CD8-positive, alpha-beta memory T cell (primary cell): Measurements from ENCODE around the gene EIF2D. TPM values are rescaled to one million over a fixed set of nuclear protein-coding genes. Genes with fewer than 3 reads are reported as not detected.
A peak's percentile ranks its signal among the peaks of the same experiment; 100 is the strongest.

Experiments
- CTCF ChIA-PET: fragments of 350-600 bp; sonication (Branson Sonifier 250); formaldehyde crosslinking; loops from one replicate; lab custom pipeline; 2021; ENCODE audit warnings: antibody characterized with exemption; lab: Charles Lee
- POLR2A ChIA-PET: fragments of 350-600 bp; sonication (Branson Sonifier 250); formaldehyde crosslinking; loops from one replicate; lab custom pipeline; 2021; ENCODE audit warnings: antibody characterized with exemption; lab: Charles Lee
- DNase-seq, 5 donors: peaks; one replicate each; pipeline versions ENCODE4 v3.0.0 to v3.0.0-alpha.2; 2020 to 2022; ENCODE audit warnings: mixed read lengths in 1 of 5
- H3K27ac ChIP-seq: one replicate; pipeline ENCODE4 v1.7.0; 2013; ENCODE audit warnings: low read depth, mild to moderate bottlenecking, low read length, moderate library complexity
- H3K27me3 ChIP-seq: 2 replicates; pipeline ENCODE4 v1.7.0; 2013; ENCODE audit warnings: low read length, mild to moderate bottlenecking; ENCODE audit not compliant: insufficient read depth, poor library complexity, severe bottlenecking
- H3K36me3 ChIP-seq: 2 replicates; pipeline ENCODE4 v1.7.0; 2013; ENCODE audit warnings: mild to moderate bottlenecking, low read length, moderate library complexity; ENCODE audit not compliant: insufficient read depth
- H3K4me1 ChIP-seq: 2 replicates; pipeline ENCODE4 v1.7.0; 2013; ENCODE audit warnings: mild to moderate bottlenecking, low read length, moderate library complexity; ENCODE audit not compliant: insufficient read depth
- H3K4me3 ChIP-seq: 2 replicates; pipeline ENCODE4 v1.7.0; 2013; ENCODE audit warnings: mild to moderate bottlenecking, low read length
- H3K9me3 ChIP-seq: 2 replicates; pipeline ENCODE4 v1.7.0; 2013; ENCODE audit warnings: mild to moderate bottlenecking, low read length
- H3K27ac Mint-ChIP-seq, 8 donors: one replicate each; pipeline ENCODE4 v1.8.0; 2020 to 2021; ENCODE audit warnings: mixed read lengths in 8 of 8, mild to moderate bottlenecking in 6 of 8, inconsistent platforms in 3 of 8, moderate library complexity in 3 of 8
- H3K27me3 Mint-ChIP-seq, 2 donors: one replicate each; pipeline ENCODE4 v1.8.0; 2020 to 2021; ENCODE audit warnings: mixed read lengths in 2 of 2, mild to moderate bottlenecking in 1 of 2, moderate library complexity in 1 of 2
- H3K36me3 Mint-ChIP-seq, 3 donors: one replicate each; pipeline ENCODE4 v1.8.0; 2020 to 2021; ENCODE audit warnings: mixed read lengths in 3 of 3, inconsistent platforms in 1 of 3, mild to moderate bottlenecking in 1 of 3
- H3K4me1 Mint-ChIP-seq, 3 donors: one replicate each; pipeline ENCODE4 v1.8.0; 2020 to 2021; ENCODE audit warnings: mixed read lengths in 3 of 3, inconsistent platforms in 1 of 3, mild to moderate bottlenecking in 1 of 3
- H3K4me3 Mint-ChIP-seq, 7 donors: one replicate each; pipeline ENCODE4 v1.8.0; 2020 to 2021; ENCODE audit warnings: mixed read lengths in 7 of 7, mild to moderate bottlenecking in 6 of 7, moderate library complexity in 4 of 7, inconsistent platforms in 2 of 7
- H3K9me3 Mint-ChIP-seq, 5 donors: one replicate each; pipeline ENCODE4 v1.8.0; 2020 to 2022; ENCODE audit warnings: mixed read lengths in 5 of 5, mild to moderate bottlenecking in 3 of 5, moderate library complexity in 2 of 5, inconsistent platforms in 1 of 5
- polyA plus RNA-seq: library from polyadenylated mRNA; unstranded; fragments of 300-500 nt; fragmentation: Illumina TruSeq; gene quantifications from one replicate; pipeline ENCODE4 v1.2.3, GENCODE V29; 2021
- total RNA-seq, 2 experiments: library from RNA; stranded (reverse); gene quantifications; one replicate each; pipeline ENCODE4 v1.2.3, GENCODE V29; 2021

EIF2D gene
- total and polyA plus RNA-seq, 3 experiments from 2014 or later, result 35.3 to 88.7 (median 82.7) TPM

DNA sequence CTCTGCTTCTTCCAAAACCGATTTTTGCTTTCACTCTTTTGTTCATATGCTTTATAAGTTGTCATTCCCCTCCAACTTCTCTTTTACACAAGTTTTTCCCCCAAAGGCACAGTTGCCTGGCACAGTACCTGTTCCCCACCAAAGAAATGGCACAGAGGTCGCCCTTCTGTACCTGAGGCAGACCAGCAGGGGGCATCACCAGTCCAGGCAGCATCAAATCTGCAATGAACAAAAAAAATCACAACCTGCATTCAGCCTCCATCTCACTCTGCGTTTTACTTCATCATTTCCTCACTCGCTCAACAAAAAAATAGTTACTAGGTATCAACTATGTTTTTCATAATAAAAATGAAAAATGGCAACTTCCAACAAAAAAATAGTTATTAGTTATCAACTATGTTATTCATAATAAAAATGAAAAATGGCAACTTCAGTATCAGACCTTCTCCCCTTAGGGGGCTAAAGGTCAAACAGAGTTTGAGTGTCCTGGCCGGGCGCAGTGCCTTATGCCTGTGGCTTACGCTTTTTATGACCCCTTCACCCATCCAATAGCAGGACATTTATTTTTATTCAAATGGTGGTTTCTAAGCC lies 4.1 kb downstream of the EIF2D start:
- Mint-ChIP-seq H3K36me3 (peaks cover 0 to 72% (median 18%) of the 10 kb centered on the region in 3 donors), H3K27ac (peak overlapping the region in 1 of 8 donors; percentile 46)
- DNase-seq, result peak; percentile 33 to 71 (median 46)

GRCh38 chr1:206606867-206607266 lies 5.4 kb downstream of the EIF2D start:
- no peak overlapping the region for H3K27ac Mint-ChIP-seq
- H3K27me3 ChIP-seq, result no peaks in the 10 kb centered on the region
- H3K4me3 ChIP-seq, result no peak overlapping the region
- H3K4me3 Mint-ChIP-seq, result no peak overlapping the region
- no peaks in the 10 kb centered on the region for H3K27me3 Mint-ChIP-seq
- H3K4me1 Mint-ChIP-seq, result peaks cover 11 to 19% (median 18%) of the 10 kb centered on the region in 3 donors
- DNase-seq, result no peak
- POLR2A ChIA-PET, result no interaction called here
- H3K9me3 ChIP-seq, result no peaks in the 10 kb centered on the region
- no peaks in the 10 kb centered on the region for H3K9me3 Mint-ChIP-seq
- H3K27ac ChIP-seq, result no peak overlapping the region
- CTCF ChIA-PET, result interaction anchor here (0.9 to 1.1 kb wide), 2 partner anchors 15 to 52 kb away, joined by 3 to 5 read pairs; no protein-coding TSS in a partner anchor
- peaks cover 38% of the 10 kb centered on the region for H3K36me3 ChIP-seq
- H3K36me3 Mint-ChIP-seq, result peaks cover 0 to 81% (median 20%) of the 10 kb centered on the region in 3 donors
- H3K4me1 ChIP-seq, result peaks cover 7% of the 10 kb centered on the region

More for the DNA sequence above, 4.1 kb downstream of the EIF2D start:
- no peaks in the 10 kb centered on the region for H3K9me3 ChIP-seq
- no peak overlapping the region for H3K27ac ChIP-seq
- H3K9me3 Mint-ChIP-seq, result no peaks in the 10 kb centered on the region
- ChIA-PET CTCF (interaction anchor here (0.6 to 1.7 kb wide), 6 partner anchors 13 to 34 kb away, joined by 3 to 5 read pairs (median 3); no protein-coding TSS in a partner anchor), POLR2A (no interaction called here)
- no peaks in the 10 kb centered on the region for H3K27me3 Mint-ChIP-seq
- H3K36me3 ChIP-seq, result peaks cover 24% of the 10 kb centered on the region
- H3K4me3 Mint-ChIP-seq, result no peak overlapping the region
- H3K4me1 Mint-ChIP-seq, result peaks cover 14 to 26% (median 21%) of the 10 kb centered on the region in 3 donors
- H3K27me3 ChIP-seq, result no peaks in the 10 kb centered on the region
- H3K4me1 ChIP-seq, result peaks cover 9% of the 10 kb centered on the region
- H3K4me3 ChIP-seq, result no peak overlapping the region

GRCh38 chr1:206604861-206605260 lies 7.4 kb downstream of the EIF2D start:
- no peak overlapping the region for H3K27ac Mint-ChIP-seq
- Histone ChIP-seq H3K4me3 (no peak overlapping the region), H3K27ac (no peak overlapping the region), H3K4me1 (no peaks in the 10 kb centered on the region), H3K36me3 (peaks cover 42% of the 10 kb centered on the region), H3K9me3 (no peaks in the 10 kb centered on the region), H3K27me3 (no peaks in the 10 kb centered on the region)
- POLR2A ChIA-PET, result no interaction called here
- H3K36me3 Mint-ChIP-seq, result peaks cover 0 to 83% (median 23%) of the 10 kb centered on the region in 3 donors
- H3K4me3 Mint-ChIP-seq, result no peak overlapping the region
- no peaks in the 10 kb centered on the region for H3K9me3 Mint-ChIP-seq
- CTCF ChIA-PET, result interaction anchor here (1.2 to 1.6 kb wide), 2 partner anchors 49 to 115 kb away, joined by 3 to 5 read pairs; no protein-coding TSS in a partner anchor
- H3K27me3 Mint-ChIP-seq, result no peaks in the 10 kb centered on the region
- no peak for DNase-seq
- peaks cover 3 to 6% (median 5%) of the 10 kb centered on the region in 3 donors for H3K4me1 Mint-ChIP-seq

DNA sequence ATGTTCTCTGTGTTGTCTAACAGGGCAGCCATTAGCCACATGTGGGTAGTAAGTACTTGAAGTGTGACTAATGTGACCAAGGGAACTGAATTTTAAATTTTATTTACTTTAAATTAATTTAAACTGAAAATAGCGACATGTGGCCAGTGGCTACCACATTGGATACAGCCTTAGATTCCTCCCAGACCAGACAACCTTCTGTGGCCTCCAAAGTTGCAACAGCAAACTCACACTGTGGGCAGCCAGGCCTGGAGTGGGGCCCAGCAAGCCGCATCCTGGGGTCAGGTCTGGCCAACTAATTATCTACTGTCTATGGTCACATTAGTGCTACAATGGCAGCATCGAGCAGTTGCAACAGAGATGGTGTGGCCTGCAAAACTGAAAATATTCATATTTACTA lies 11.7 kb downstream of the EIF2D start:
- H3K27me3 ChIP-seq, result no peaks in the 10 kb centered on the region
- H3K9me3 ChIP-seq, result no peaks in the 10 kb centered on the region
- no peaks in the 10 kb centered on the region for H3K4me1 ChIP-seq
- Mint-ChIP-seq H3K27ac (no peak overlapping the region), H3K27me3 (no peaks in the 10 kb centered on the region), H3K9me3 (no peaks in the 10 kb centered on the region), H3K4me1 (no peaks in the 10 kb centered on the region), H3K4me3 (no peak overlapping the region), H3K36me3 (peaks cover 4 to 80% (median 25%) of the 10 kb centered on the region in 3 donors)
- CTCF ChIA-PET, result interaction anchor here (1.1 to 2.8 kb wide), 3 partner anchors 9 to 49 kb away, joined by 4 to 11 read pairs (median 11); partner anchors contain the start of gene EIF2D
- POLR2A ChIA-PET, result no interaction called here
- no peak for DNase-seq
- H3K4me3 ChIP-seq, result no peak overlapping the region
- H3K27ac ChIP-seq, result no peak overlapping the region
- H3K36me3 ChIP-seq, result peaks cover 61% of the 10 kb centered on the region

DNA sequence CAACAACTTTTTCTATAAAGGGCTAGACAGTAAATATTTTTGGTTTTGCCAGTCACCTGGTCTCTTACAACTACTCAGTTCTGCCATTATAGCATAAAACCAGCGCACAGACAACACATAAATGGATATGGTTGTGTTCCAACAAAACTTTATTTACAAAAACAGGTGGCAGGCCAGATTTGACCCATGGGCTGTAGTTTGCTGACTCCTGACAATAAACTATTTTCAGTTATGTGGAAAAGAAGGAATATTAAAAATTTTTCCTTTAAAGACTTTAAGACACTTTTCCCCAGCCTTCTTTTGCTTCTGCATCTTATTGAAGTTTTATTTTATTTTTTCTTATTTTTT lies 16.0 kb downstream of the EIF2D start:
- H3K36me3 ChIP-seq, result peaks cover 48% of the 10 kb centered on the region
- POLR2A ChIA-PET, result no interaction called here
- H3K9me3 ChIP-seq, result no peaks in the 10 kb centered on the region
- no peak for DNase-seq
- peaks cover 4 to 83% (median 37%) of the 10 kb centered on the region in 3 donors for H3K36me3 Mint-ChIP-seq
- no peak overlapping the region for H3K4me3 Mint-ChIP-seq
- CTCF ChIA-PET, result interaction anchor here (1.6 kb wide), 1 partner anchor 51 kb away, joined by 11 read pairs; no protein-coding TSS in a partner anchor
- no peaks in the 10 kb centered on the region for H3K27me3 ChIP-seq
- H3K27me3 Mint-ChIP-seq, result no peaks in the 10 kb centered on the region
- no peak overlapping the region for H3K4me3 ChIP-seq
- peak overlapping the region in 2 of 8 donors; percentile 26 to 45 for H3K27ac Mint-ChIP-seq
- peaks cover 13 to 14% (median 14%) of the 10 kb centered on the region in 3 donors for H3K4me1 Mint-ChIP-seq
- H3K4me1 ChIP-seq, result peaks cover under 1% of the 10 kb centered on the region
- no peaks in the 10 kb centered on the region for H3K9me3 Mint-ChIP-seq
- H3K27ac ChIP-seq, result no peak overlapping the region

- Histone ChIP-seq H3K27me3 (no peaks in the 10 kb centered on the region), H3K4me1 (peaks cover 6% of the 10 kb centered on the region), H3K27ac (no peak overlapping the region), H3K36me3 (peaks cover 48% of the 10 kb centered on the region), H3K9me3 (no peaks in the 10 kb centered on the region), H3K4me3 (no peak overlapping the region)
- ChIA-PET POLR2A (no interaction called here), CTCF (interaction anchor here (1.0 to 1.6 kb wide), 4 partner anchors 12 to 51 kb away, joined by 3 to 11 read pairs (median 3); no protein-coding TSS in a partner anchor)
- H3K9me3 Mint-ChIP-seq, result no peaks in the 10 kb centered on the region
- no peaks in the 10 kb centered on the region for H3K27me3 Mint-ChIP-seq
- no peak for DNase-seq
- H3K36me3 Mint-ChIP-seq, result peaks cover 4 to 84% (median 34%) of the 10 kb centered on the region in 3 donors
- peaks cover 19 to 20% (median 19%) of the 10 kb centered on the region in 3 donors for H3K4me1 Mint-ChIP-seq
- no peak overlapping the region for H3K4me3 Mint-ChIP-seq
- H3K27ac Mint-ChIP-seq, result peak overlapping the region in 2 of 8 donors; percentile 45 to 58
Measured at GRCh38 chr1:206595581-206596318, 16.5 kb downstream of the EIF2D start.

DNA sequence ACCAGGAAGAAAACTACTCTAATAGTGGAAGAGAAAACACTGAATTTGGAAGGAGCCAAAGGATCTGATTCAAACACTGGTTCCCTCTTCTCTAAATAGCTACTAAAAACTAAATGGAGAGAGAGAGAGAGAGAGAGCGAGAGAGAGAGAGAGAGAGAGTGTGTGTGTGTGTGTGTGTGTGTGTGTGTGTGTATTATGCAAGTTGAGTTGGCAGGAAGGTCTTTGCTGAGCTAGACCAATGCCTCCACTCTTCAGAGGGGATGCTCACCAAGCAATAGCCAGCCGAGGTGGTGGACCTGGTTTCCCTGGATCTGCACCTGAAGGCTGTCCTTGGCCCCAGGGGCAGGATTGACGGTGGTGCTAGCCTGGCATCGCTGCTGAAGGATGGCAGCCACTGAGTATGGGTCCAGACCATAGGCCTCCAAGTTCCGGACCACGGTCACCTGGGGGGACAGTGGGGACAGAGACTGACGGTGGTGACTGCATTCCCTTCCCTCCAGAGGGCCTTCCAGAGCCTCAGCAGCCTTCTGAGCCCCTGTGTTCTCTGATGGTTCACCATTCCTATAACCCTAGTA lies 18.8 kb downstream of the EIF2D start:
- no peak overlapping the region for H3K4me3 Mint-ChIP-seq
- H3K36me3 ChIP-seq, result peaks cover 48% of the 10 kb centered on the region
- ChIA-PET POLR2A (no interaction called here), CTCF (interaction anchor here (1.0 to 4.1 kb wide), 4 partner anchors 13 to 48 kb away, joined by 3 to 37 read pairs (median 5); partner anchors contain the start of gene EIF2D)
- no peak overlapping the region for H3K4me3 ChIP-seq
- DNase-seq, result no peak
- H3K27ac Mint-ChIP-seq, result peak overlapping the region in 7 of 8 donors; percentile 14 to 96 (median 77)
- H3K9me3 ChIP-seq, result no peaks in the 10 kb centered on the region
- no peaks in the 10 kb centered on the region for H3K27me3 ChIP-seq
- no peaks in the 10 kb centered on the region for H3K27me3 Mint-ChIP-seq
- peaks cover 13% of the 10 kb centered on the region for H3K4me1 ChIP-seq
- peaks cover 4 to 83% (median 25%) of the 10 kb centered on the region in 3 donors for H3K36me3 Mint-ChIP-seq
- H3K27ac ChIP-seq, result no peak overlapping the region
- H3K9me3 Mint-ChIP-seq, result no peaks in the 10 kb centered on the region
- H3K4me1 Mint-ChIP-seq, result peaks cover 38 to 43% (median 42%) of the 10 kb centered on the region in 3 donors
